ENCODE results near the gene TUFM. TPM values are rescaled to one million over a fixed set of nuclear protein-coding genes. Genes with fewer than 3 reads are reported as not detected.

The TUFM gene
- total and polyA plus RNA-seq, 3 experiments from 2014 or later = 146 to 347 (median 320) TPM

DNA sequence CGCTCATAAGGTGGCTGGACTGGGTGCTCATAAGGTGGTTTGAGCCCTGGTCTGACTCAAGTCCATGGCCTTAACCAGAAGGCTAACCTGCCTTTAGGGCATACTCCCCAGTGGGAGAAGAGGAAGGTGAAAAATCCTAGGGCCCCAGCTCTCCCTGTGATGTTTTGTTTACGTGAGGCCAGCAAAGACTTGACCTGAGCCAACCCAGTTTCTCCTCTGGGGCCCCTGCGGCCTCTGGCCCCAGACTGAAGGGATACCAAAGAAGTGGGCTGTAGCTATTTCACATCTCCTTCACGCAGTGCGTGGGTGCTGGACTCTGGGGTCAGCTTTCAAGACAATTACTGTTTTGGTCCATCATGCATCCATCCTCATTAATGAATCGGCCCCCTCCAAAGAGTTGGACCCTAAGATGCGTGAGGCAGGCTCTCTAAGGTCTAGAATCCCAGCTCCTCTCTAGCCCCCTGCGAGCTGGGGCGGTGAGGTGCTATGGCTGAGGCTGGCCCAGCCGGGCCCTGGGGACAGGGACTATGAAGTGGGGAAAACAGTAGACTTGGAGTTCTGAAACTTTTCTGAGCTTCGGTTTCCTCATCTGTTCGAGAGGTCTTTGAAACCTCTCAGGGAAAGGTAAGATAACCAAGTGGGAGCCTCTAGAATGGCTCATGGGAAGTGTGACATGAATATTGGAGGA is 19.0 kb upstream of the TUFM start:
- peaks cover 14% of the 10 kb centered on the region for H3K36me3 ChIP-seq (ENCODE audit: insufficient read depth, low read length)
- peaks cover 0 to 2% of the 10 kb centered on the region in 2 donors for H3K27me3 Mint-ChIP-seq
- peaks cover 14% of the 10 kb centered on the region for H3K4me1 ChIP-seq (ENCODE audit: insufficient read depth, low read length)
- H3K36me3 Mint-ChIP-seq = peaks cover 0 to 48% (median 6%) of the 10 kb centered on the region in 3 donors
- no peak for DNase-seq
- H3K27ac ChIP-seq (ENCODE audit: low read depth, low read length) = no peak overlapping the region
- H3K9me3 Mint-ChIP-seq = no peaks in the 10 kb centered on the region
- H3K9me3 ChIP-seq (ENCODE audit: low read length) = no peaks in the 10 kb centered on the region
- ChIA-PET CTCF (interaction anchor here (1.4 to 5.4 kb wide), 4 partner anchors 10 to 80 kb away, joined by 3 to 42 read pairs (median 8); partner anchors contain the start of genes ATXN2L and TUFM), POLR2A (interaction anchor here (0.9 to 1.1 kb wide), 3 partner anchors 10 to 20 kb away, joined by 3 read pairs; partner anchors contain the start of gene TUFM)
- H3K27ac Mint-ChIP-seq = peak overlapping the region; percentile 24 to 99 (median 98)
- no peaks in the 10 kb centered on the region for H3K27me3 ChIP-seq (ENCODE audit: insufficient read depth, low read length, poor library complexity, severe bottlenecking)
- H3K4me3 ChIP-seq (ENCODE audit: low read length) = no peak overlapping the region
- peak overlapping the region; percentile 98 to 99 (median 99) for H3K4me3 Mint-ChIP-seq
- H3K4me1 Mint-ChIP-seq = peaks cover 22 to 48% (median 23%) of the 10 kb centered on the region in 3 donors

DNA sequence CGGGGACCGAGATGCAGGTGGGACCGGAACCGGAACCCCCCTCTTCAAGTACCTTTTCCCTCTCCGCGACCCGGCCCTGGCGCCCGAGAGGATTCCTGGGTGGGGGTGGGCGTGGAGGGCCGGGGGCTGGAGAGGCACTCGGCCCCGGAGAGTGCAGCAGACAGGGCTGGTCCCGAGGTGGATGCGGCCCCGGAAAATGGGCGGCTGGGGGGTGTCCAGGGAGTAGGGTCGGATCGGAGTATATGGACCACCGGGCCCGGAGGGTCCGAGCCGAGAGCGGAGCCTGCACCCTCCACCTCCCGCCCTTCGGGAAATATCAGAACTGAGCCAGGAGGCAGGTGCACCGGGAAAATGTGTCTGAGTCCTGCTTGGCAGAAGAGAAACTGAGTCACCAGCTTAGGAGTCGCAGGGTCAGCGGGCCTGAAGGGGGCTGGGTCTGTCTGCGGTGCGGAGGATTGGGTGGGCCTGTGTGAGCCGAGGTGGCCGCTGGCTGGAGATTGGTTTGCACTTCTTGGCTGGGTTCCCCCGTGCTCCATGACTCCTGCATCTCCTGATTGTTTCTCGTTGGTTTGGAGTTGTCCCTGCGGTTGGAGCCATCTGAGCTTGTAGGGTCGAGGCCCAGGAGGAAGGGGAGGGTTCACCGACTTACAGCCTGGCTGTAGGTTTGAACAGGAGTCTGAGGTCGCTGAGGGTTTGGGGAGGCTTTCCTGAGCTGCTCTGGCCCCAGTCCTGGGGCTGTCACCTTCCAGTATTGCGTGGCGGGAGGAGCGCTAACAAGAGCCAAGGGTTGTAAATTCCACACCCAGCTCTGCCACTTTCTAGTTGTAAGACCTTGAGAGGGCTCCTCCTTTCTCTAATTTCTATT is 18.0 kb upstream of the TUFM start:
- Histone ChIP-seq H3K4me3 (ENCODE audit: low read length) (peak overlapping the region; percentile 99), H3K27ac (ENCODE audit: low read depth, low read length) (peak overlapping the region; percentile 96), H3K4me1 (ENCODE audit: insufficient read depth, low read length) (peaks cover 14% of the 10 kb centered on the region), H3K36me3 (ENCODE audit: insufficient read depth, low read length) (peaks cover 5% of the 10 kb centered on the region), H3K27me3 (ENCODE audit: insufficient read depth, low read length, poor library complexity, severe bottlenecking) (no peaks in the 10 kb centered on the region), H3K9me3 (ENCODE audit: low read length) (no peaks in the 10 kb centered on the region)
- H3K4me1 Mint-ChIP-seq = peaks cover 22 to 48% (median 23%) of the 10 kb centered on the region in 3 donors
- CTCF ChIA-PET = interaction anchor here (1.4 to 5.4 kb wide), 6 partner anchors 9 to 91 kb away, joined by 3 to 42 read pairs (median 6); partner anchors contain the start of genes ATXN2L and TUFM
- peaks cover 0 to 39% (median 2%) of the 10 kb centered on the region in 3 donors for H3K36me3 Mint-ChIP-seq
- no peaks in the 10 kb centered on the region for H3K9me3 Mint-ChIP-seq
- DNase-seq = peak in 4 of 5 donors; percentile 22 to 34 (median 28)
- POLR2A ChIA-PET = interaction anchor here (0.6 to 2.5 kb wide), 9 partner anchors 9 to 121 kb away, joined by 3 to 28 read pairs (median 5); partner anchors contain the start of genes ATXN2L, LAT, NFATC2IP and TUFM
- peaks cover 0 to 2% of the 10 kb centered on the region in 2 donors for H3K27me3 Mint-ChIP-seq
- H3K4me3 Mint-ChIP-seq = peak overlapping the region; percentile 98 to 99 (median 99)
- peak overlapping the region; percentile 93 to 99 (median 98) for H3K27ac Mint-ChIP-seq

GRCh38 chr16:28859326-28859725 is 13.2 kb upstream of the TUFM start:
- Mint-ChIP-seq H3K9me3 (no peaks in the 10 kb centered on the region), H3K27ac (peak overlapping the region in 2 of 8 donors; percentile 36 to 92), H3K27me3 (peaks cover 0 to 2% of the 10 kb centered on the region in 2 donors), H3K4me1 (peaks cover 9 to 22% (median 11%) of the 10 kb centered on the region in 3 donors), H3K36me3 (peaks cover 0 to 8% (median 0%) of the 10 kb centered on the region in 3 donors), H3K4me3 (no peak overlapping the region)
- Histone ChIP-seq H3K4me1 (ENCODE audit: insufficient read depth, low read length) (peaks cover 12% of the 10 kb centered on the region), H3K36me3 (ENCODE audit: insufficient read depth, low read length) (no peaks in the 10 kb centered on the region), H3K27ac (ENCODE audit: low read depth, low read length) (no peak overlapping the region), H3K27me3 (ENCODE audit: insufficient read depth, low read length, poor library complexity, severe bottlenecking) (no peaks in the 10 kb centered on the region), H3K9me3 (ENCODE audit: low read length) (no peaks in the 10 kb centered on the region), H3K4me3 (ENCODE audit: low read length) (no peak overlapping the region)
- CTCF ChIA-PET = interaction anchor here (2.1 kb wide), 1 partner anchor 13 kb away, joined by 9 read pairs; the partner anchor contains the start of gene TUFM
- no peak for DNase-seq
- POLR2A ChIA-PET = no interaction called here

DNA sequence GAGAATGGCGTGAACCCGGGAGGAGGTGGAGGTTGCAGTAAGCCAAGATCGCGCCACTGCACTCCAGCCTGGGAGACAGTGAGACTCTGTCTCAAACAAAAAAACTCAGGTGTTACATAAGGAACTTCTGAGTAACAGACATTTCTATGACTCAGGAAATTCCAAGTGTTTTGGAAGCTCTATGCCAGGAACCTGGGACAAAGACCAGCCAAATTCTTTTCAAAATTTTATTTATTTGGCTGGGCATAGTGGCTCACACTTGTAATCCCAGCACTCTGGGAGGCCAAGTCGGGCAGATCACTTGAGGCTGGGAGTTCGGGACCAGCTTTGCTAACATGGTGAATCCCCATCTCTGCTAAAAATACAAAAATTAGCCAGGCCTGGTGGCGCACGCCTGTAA is 12.3 kb upstream of the TUFM start:
- H3K4me3 ChIP-seq (ENCODE audit: low read length) = no peak overlapping the region
- peaks cover 0 to 3% (median 0%) of the 10 kb centered on the region in 3 donors for H3K36me3 Mint-ChIP-seq
- H3K4me3 Mint-ChIP-seq = no peak overlapping the region
- H3K36me3 ChIP-seq (ENCODE audit: insufficient read depth, low read length) = no peaks in the 10 kb centered on the region
- H3K4me1 Mint-ChIP-seq = peaks cover 5 to 13% (median 6%) of the 10 kb centered on the region in 3 donors
- H3K9me3 Mint-ChIP-seq = no peaks in the 10 kb centered on the region
- no peak for DNase-seq
- POLR2A ChIA-PET = no interaction called here
- peaks cover 9% of the 10 kb centered on the region for H3K4me1 ChIP-seq (ENCODE audit: insufficient read depth, low read length)
- H3K27ac ChIP-seq (ENCODE audit: low read depth, low read length) = no peak overlapping the region
- no peaks in the 10 kb centered on the region for H3K27me3 ChIP-seq (ENCODE audit: insufficient read depth, low read length, poor library complexity, severe bottlenecking)
- no peak overlapping the region for H3K27ac Mint-ChIP-seq
- peaks cover 0 to 2% of the 10 kb centered on the region in 2 donors for H3K27me3 Mint-ChIP-seq
- H3K9me3 ChIP-seq (ENCODE audit: low read length) = no peaks in the 10 kb centered on the region
- CTCF ChIA-PET = interaction anchor here (2.1 kb wide), 1 partner anchor 12 kb away, joined by 9 read pairs; the partner anchor contains the start of gene TUFM

DNA sequence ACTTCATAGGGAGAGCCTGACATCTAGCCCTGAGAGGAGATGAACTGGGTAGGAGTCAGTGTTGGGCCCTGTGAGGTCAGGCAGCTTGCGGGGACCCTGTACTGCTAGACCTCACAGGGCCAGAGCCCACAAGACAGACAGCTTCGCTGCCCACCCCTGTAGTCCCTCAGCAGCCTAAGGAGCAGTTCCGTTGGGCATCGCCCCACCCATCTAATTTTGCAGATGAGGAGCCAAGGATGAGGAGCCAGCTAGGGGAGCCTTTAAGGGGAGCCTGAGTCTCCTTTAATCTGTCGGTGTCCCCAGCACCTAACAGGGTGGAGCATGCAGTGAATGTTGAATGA is 755 bp upstream of the TUFM start:
- ChIA-PET CTCF (interaction anchor here (0.7 to 7.5 kb wide), 12 partner anchors 10 to 131 kb away, joined by 3 to 42 read pairs (median 6); partner anchors contain the start of genes ATXN2L, NFATC2IP and SH2B1), POLR2A (interaction anchor here (0.9 to 2.5 kb wide), 5 partner anchors 16 to 355 kb away, joined by 5 to 35 read pairs (median 7); partner anchors contain the start of genes ATXN2L, CLN3, NFATC2IP and SH2B1)
- DNase-seq = no peak
- Mint-ChIP-seq H3K4me1 (peaks cover 28 to 41% (median 30%) of the 10 kb centered on the region in 3 donors), H3K4me3 (peak overlapping the region; percentile 90 to 95 (median 94)), H3K27ac (peak overlapping the region; percentile 84 to 99 (median 94)), H3K9me3 (no peaks in the 10 kb centered on the region), H3K36me3 (peaks cover 0 to 47% (median 3%) of the 10 kb centered on the region in 3 donors), H3K27me3 (no peaks in the 10 kb centered on the region)
- peaks cover 27% of the 10 kb centered on the region for H3K36me3 ChIP-seq (ENCODE audit: insufficient read depth, low read length)
- peak overlapping the region; percentile 89 for H3K27ac ChIP-seq (ENCODE audit: low read depth, low read length)
- H3K4me1 ChIP-seq (ENCODE audit: insufficient read depth, low read length) = peaks cover 26% of the 10 kb centered on the region
- peak overlapping the region; percentile 90 for H3K4me3 ChIP-seq (ENCODE audit: low read length)
- no peaks in the 10 kb centered on the region for H3K27me3 ChIP-seq (ENCODE audit: insufficient read depth, low read length, poor library complexity, severe bottlenecking)
- no peaks in the 10 kb centered on the region for H3K9me3 ChIP-seq (ENCODE audit: low read length)

GRCh38 chr16:28845761-28846079 is 428 bp downstream of the TUFM start:
- Histone ChIP-seq H3K27me3 (ENCODE audit: insufficient read depth, low read length, poor library complexity, severe bottlenecking) (no peaks in the 10 kb centered on the region), H3K27ac (ENCODE audit: low read depth, low read length) (peak overlapping the region; percentile 79), H3K4me1 (ENCODE audit: insufficient read depth, low read length) (peaks cover 26% of the 10 kb centered on the region), H3K9me3 (ENCODE audit: low read length) (no peaks in the 10 kb centered on the region), H3K4me3 (ENCODE audit: low read length) (peak overlapping the region; percentile 90), H3K36me3 (ENCODE audit: insufficient read depth, low read length) (peaks cover 27% of the 10 kb centered on the region)
- ChIA-PET POLR2A (interaction anchor here (0.7 to 2.5 kb wide), 5 partner anchors 11 to 23 kb away, joined by 3 to 35 read pairs (median 3); partner anchors contain the start of genes ATXN2L and SH2B1), CTCF (interaction anchor here (1.2 to 7.5 kb wide), 7 partner anchors 11 to 105 kb away, joined by 4 to 42 read pairs (median 7); partner anchors contain the start of genes ATXN2L, NFATC2IP and SH2B1)
- peaks cover 0 to 52% (median 3%) of the 10 kb centered on the region in 3 donors for H3K36me3 Mint-ChIP-seq
- peak overlapping the region; percentile 90 to 95 (median 94) for H3K4me3 Mint-ChIP-seq
- no peaks in the 10 kb centered on the region for H3K27me3 Mint-ChIP-seq
- no peaks in the 10 kb centered on the region for H3K9me3 Mint-ChIP-seq
- H3K27ac Mint-ChIP-seq = peak overlapping the region; percentile 84 to 99 (median 94)
- no peak for DNase-seq
- peaks cover 28 to 41% (median 30%) of the 10 kb centered on the region in 3 donors for H3K4me1 Mint-ChIP-seq

GRCh38 chr16:28845293-28845692 is 855 bp downstream of the TUFM start:
- Mint-ChIP-seq H3K4me3 (peak overlapping the region; percentile 90 to 95 (median 94)), H3K4me1 (peaks cover 28 to 41% (median 30%) of the 10 kb centered on the region in 3 donors), H3K27me3 (no peaks in the 10 kb centered on the region), H3K36me3 (peaks cover 0 to 52% (median 3%) of the 10 kb centered on the region in 3 donors), H3K9me3 (no peaks in the 10 kb centered on the region), H3K27ac (peak overlapping the region; percentile 84 to 99 (median 94))
- ChIA-PET POLR2A (interaction anchor here (0.7 to 2.1 kb wide), 5 partner anchors 11 to 23 kb away, joined by 3 to 35 read pairs (median 4); partner anchors contain the start of genes ATXN2L and SH2B1), CTCF (interaction anchor here (3.4 to 7.5 kb wide), 2 partner anchors 18 to 99 kb away, joined by 13 to 42 read pairs; partner anchors contain the start of gene SH2B1)
- peak overlapping the region; percentile 79 for H3K27ac ChIP-seq (ENCODE audit: low read depth, low read length)
- DNase-seq = no peak
- H3K4me1 ChIP-seq (ENCODE audit: insufficient read depth, low read length) = peaks cover 26% of the 10 kb centered on the region
- peak overlapping the region; percentile 90 for H3K4me3 ChIP-seq (ENCODE audit: low read length)
- H3K36me3 ChIP-seq (ENCODE audit: insufficient read depth, low read length) = peaks cover 27% of the 10 kb centered on the region
- H3K27me3 ChIP-seq (ENCODE audit: insufficient read depth, low read length, poor library complexity, severe bottlenecking) = no peaks in the 10 kb centered on the region
- no peaks in the 10 kb centered on the region for H3K9me3 ChIP-seq (ENCODE audit: low read length)

All from CD8-positive, alpha-beta memory T cell (primary cell).